Astrocyte of the hippocampus (primary cell): ENCODE results near the gene DHRS2.
"Not testable (repeated sequence)": the region's sequence is repeated elsewhere in the genome, so short reads cannot be mapped to it uniquely, and the experiment has no call there.

Source experiments
- DNase-seq: peaks from one replicate; pipeline ENCODE4 v3.0.0; 2011; ENCODE audit warnings: low read depth, low spot score

The DHRS2 gene

DNA sequence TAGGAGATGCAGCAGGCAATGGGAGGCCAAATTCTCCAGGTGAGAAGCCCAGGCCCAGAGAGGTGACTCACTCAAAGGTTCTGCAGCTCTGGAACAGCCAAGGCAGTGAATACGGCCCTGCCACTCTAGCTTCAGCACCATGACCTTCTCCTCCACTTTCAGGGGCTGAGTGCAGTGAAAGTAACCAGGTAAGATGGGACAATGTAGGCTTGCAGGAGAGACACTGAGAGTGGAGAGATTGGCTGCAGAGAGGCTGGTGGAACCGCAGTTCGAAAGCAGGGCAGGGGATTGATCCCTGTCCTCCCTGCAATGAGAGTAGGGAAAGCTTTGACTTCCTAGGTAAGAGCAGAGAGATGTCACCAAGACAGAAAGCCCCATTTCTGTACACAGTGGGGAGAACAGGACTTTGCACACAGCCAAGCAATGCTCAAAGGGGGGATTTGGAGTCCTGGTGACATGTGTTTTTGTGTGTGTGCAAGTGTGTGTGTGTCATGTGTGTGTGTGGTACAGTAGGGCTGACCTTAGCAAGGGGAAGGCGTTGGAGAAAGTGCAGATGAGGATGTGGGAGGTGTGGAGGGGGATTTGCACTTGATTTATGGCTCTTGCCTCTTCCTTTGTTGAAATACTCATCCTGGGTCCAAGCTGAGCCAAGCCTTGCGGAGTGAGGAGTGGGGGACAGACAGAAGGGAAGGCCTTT is 12.7 kb downstream of the DHRS2 start:
- DNase-seq: no peak

- DNase-seq: no peak
Measured at GRCh38 chr14:23650506-23650905, 14.3 kb downstream of the DHRS2 start.

GRCh38 chr14:23653051-23653450 is 16.9 kb downstream of the DHRS2 start:
- DNase-seq: no peak

GRCh38 chr14:23654231-23654630 is 18.1 kb downstream of the DHRS2 start:
- no peak for DNase-seq

GRCh38 chr14:23657959-23658470 is 21.9 kb downstream of the DHRS2 start:
- DNase-seq: no peak

- no peak for DNase-seq
Measured at GRCh38 chr14:23660290-23661226, 24.4 kb downstream of the DHRS2 start.

DNA sequence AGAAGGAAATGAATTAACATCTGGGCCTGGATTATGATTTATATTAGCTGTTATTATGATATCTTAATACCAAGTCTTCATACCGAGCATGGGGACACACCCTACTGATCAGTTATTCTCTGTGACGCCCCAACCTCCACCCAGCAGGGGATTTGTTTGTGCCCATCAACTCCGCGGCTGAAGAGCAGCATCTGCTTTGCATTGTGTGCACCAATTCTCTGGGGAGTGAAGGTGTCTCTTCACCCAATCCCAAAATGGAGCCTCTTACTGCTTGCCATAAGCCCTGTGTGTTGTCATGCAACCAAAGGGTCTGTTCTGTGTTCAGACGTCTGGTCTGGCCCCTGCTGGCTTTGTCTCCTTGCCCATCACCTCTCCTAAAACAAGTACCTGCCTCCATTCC is 25.4 kb downstream of the DHRS2 start:
- DNase-seq: no peak

DNA sequence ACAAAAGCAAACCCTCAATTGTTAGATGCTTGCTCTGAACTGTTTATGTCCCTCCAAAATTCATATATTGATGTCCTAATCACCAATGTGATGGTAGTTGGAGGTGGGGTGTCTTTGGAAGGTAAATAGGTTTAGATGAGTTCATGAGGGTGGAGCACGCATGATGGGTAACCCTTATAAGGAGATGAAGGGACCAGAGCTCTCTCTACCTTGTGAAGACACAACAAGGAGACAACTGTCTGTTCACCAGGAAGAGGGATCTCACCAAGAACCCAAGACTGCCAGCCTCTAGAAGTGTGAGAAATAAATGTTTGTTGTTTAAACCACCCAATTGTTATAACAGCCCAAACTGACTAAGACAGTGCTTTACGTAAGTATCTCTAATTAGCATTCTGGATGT is 27.0 kb downstream of the DHRS2 start:
- DNase-seq: no peak

DNA sequence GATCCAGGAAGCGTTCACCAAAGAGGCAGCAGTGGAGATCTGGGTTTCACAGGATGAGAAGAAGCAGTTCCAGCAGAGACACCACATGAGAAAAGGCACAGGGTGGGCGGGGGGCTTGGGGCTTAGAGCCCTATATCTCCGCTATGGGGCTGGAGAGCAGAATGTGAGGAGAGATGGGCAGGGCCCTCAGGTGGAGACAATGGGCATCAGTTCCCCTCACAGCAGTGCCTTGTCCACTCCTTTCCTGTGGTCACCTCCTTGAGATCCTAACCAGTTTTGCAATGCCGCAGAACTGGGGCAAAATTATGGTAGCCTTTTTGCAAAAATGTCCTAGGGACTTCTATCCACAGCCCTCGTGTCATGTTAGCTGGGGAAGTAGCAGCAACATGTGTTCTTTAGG is 27.5 kb downstream of the DHRS2 start:
- no peak for DNase-seq

GRCh38 chr14:23664207-23664885 is 28.2 kb downstream of the DHRS2 start:
- DNase-seq: no peak

DNA sequence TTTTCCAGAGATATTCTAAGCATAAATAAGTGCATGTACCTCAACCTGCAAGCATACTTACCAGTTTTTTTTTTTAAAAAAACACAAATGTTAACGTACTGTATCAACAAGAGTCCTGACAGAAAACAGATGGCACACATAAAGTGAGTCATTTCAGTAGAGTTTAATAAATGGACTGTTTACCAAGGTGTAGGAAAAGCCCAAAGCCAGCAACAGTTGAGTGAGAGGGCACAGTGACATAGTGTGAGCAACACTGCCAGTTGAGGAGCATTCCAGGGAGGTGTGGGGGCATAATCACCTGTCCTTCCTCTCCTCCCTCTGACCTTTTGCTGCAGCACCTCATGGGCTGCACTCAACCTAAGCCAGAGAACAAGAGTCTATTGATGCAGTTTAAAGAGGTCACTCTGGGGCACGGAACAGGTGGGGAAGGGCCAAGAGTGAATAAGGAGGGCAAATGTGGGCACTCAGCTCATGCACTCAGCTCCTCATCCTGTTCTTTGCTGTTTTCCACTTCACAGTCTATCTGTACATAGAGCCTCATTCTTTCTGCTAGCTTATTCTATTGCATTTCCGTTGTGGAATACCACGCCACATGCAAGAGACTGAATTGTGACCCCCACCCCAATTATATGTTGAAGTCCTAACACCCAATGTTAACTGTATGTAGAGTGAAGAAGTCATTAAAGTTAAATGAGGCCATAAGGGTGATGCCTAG is 29.3 kb downstream of the DHRS2 start:
- DNase-seq: no peak

- no peak for DNase-seq
Measured at GRCh38 chr14:23667134-23667533, 31.0 kb downstream of the DHRS2 start.

DNA sequence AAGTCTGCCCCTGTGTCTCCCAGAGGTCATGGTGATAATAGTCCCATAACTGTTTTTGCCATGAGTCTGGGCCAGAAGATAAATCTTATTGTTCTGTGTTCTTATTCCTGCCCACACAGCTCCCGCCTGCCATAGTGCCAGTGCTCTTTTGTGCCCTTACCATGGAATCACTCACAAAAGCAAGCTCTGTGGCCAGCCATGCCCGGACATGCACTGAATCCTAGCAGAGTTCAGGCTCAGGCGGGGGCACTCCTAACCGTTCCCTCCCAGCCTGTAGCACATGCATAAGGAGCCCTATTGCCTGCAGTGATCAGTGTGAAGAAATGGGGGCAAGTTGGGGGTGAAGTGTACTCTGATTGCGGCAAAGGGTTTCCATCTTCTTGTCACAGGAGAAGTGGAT is 33.3 kb downstream of the DHRS2 start:
- no peak for DNase-seq

GRCh38 chr14:23670481-23670880 is 34.3 kb downstream of the DHRS2 start:
- DNase-seq: no peak

DNA sequence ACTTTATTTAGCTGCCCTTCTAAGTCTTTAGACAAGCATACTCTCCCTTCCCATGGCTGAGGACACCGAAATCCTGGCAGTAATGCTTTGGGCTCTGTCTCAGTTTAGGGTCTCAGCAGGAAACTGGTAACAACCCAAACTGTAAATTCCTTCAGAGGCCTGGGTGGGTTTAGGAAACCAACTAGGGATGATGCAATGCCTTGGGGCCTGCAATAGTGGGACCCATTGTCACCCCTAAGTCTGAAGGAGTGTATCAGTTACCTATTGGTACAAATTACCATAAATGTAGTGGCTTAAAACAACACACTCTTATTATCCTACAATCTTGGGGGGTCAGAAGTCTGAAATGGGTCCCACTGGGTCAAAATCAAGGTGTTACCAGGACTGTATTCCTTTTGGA is 36.0 kb downstream of the DHRS2 start:
- DNase-seq: no peak

DNA sequence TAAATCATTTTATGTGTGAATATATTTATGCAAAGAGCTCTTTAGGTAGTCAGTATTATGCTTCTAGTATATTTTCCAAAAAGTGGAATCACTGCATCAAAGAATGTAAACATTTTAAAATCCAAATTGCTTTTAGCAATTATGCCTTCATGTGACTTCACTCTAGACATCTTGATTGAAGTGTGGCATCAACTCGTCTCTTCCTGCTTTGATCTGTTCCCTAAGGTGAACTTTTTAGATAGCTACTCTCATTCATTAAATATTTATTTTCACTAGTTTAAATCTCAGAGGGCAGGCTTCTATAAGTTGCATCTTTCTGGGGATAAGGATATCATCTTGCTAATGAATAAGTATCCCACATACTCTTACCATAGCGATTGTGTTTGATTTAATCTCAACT is 39.2 kb downstream of the DHRS2 start:
- DNase-seq: no peak

GRCh38 chr14:23675906-23676305 is 39.7 kb downstream of the DHRS2 start:
- no peak for DNase-seq

GRCh38 chr14:23681337-23681736 is 45.2 kb downstream of the DHRS2 start:
- DNase-seq: no peak

GRCh38 chr14:23689709-23690514 is 53.7 kb downstream of the DHRS2 start:
- DNase-seq: not testable (repeated sequence)

DNA sequence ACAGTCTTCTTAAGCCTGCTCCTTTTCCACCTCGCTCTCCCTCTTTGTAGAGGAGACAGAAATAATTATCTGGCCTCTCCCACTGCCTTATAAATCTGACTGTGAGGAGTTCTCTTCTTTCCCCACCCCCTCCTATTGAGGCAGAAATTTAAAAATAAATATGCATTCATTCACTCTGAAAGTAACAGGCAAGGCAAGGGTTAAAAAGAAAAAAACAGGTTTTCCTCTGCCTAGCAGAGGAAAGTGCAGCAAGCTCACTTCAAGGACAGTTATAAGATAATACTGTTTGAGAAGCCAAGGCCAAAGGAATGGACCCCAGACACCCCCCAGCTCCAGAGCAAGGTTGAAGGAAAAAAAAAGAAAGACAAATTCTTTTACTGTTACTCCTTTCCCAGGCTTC is 56.3 kb downstream of the DHRS2 start:
- DNase-seq: no peak
